ENCODE measurements around the gene TSPYL4. TPM values are rescaled to one million over a fixed set of nuclear protein-coding genes. Genes with fewer than 3 reads are reported as not detected.
A peak's percentile ranks its signal among the peaks of the same experiment; 100 is the strongest.

TSPYL4 gene
- total and polyA plus RNA-seq, 2 of the 8 experiments (the other 6 are each of a cell fraction or from before 2014, with no cell fraction given) = 20.5 to 22.6 TPM

GRCh38 chr6:116279232-116280160 is 25.6 kb upstream of the TSPYL4 start, which contains the start of gene TSPYL1 (continued):
- TF ChIP-seq EZH2 (IDR thresholded peaks at IDR 0.05; ENCODE audit: low read depth, low read length, severe bottlenecking) (no peak), TCF12 (IDR thresholded peaks at IDR 0.05; ENCODE audit: low read depth, low read length) (no peak), TEAD4 (IDR thresholded peaks at IDR 0.05; ENCODE audit: low read depth, low read length) (0 out of 2 replicates have a peak, but pooled peaks have one; percentile 1), SIN3A (conservative IDR thresholded peaks at IDR 0.05 in 1 of 2, IDR thresholded peaks at IDR 0.05 in 1 of 2; ENCODE audit: low read depth in 1 of 2, low read length in 2 of 2) (peak; percentile 21 to 29; a peak in 2 of 4 replicates), NRF1 (IDR thresholded peaks at IDR 0.05; ENCODE audit: low read depth, low read length) (no peak), JUND (IDR thresholded peaks at IDR 0.05; ENCODE audit: low read length) (no peak), MAX (IDR thresholded peaks at IDR 0.05) (peak; percentile 37), TAF1 (IDR thresholded peaks at IDR 0.05; ENCODE audit: low read depth, low read length) (peak; percentile 96), SAP30 (IDR thresholded peaks at IDR 0.05; ENCODE audit: insufficient read depth, insufficient replicate concordance, low read length) (peak; percentile 68), E2F6 (IDR thresholded peaks at IDR 0.05) (0 out of 2 replicates have a peak, but pooled peaks have one; percentile 7), SIRT6 (IDR thresholded peaks at IDR 0.05; ENCODE audit: low read length) (no peak), EGR1 (IDR thresholded peaks at IDR 0.05; ENCODE audit: borderline replicate concordance, low read depth, low read length) (peak; percentile 54; the same call in 1 of the 2 replicates)
